Measurements from ENCODE around the gene NPAS2.

DNA sequence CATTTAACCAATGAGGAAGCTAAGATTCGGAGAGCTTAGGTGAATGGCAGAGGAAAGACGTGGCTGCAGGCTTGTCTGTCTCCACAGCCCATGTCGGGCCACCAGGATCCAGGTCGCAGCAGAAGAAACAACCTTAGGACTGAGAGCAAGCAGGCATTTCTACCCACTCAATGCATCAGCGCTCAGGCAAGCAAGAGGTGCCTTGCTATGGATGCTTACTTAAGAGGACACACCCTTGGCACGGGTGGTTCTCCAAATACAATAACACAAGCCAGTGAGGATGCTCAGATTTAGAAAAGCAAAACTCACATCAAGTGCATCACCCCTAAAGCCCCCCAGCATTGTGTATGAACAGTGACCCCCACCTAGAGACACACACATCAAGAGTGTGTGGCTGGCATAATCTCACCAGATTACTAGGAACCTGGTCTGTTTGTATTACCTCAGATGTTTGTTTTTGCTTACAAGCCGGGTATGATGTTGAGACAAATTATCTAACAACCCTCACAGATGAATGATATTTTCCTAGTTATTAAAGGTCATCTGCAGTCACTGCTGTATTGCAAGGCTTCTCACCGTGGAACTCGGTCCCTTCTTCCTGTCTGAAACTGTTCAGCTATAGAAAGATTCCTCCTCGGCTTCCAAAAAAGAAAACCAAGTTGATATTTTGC, 34.2 kb upstream of the NPAS2 start:
- TF ChIP-seq, protein P1, sequence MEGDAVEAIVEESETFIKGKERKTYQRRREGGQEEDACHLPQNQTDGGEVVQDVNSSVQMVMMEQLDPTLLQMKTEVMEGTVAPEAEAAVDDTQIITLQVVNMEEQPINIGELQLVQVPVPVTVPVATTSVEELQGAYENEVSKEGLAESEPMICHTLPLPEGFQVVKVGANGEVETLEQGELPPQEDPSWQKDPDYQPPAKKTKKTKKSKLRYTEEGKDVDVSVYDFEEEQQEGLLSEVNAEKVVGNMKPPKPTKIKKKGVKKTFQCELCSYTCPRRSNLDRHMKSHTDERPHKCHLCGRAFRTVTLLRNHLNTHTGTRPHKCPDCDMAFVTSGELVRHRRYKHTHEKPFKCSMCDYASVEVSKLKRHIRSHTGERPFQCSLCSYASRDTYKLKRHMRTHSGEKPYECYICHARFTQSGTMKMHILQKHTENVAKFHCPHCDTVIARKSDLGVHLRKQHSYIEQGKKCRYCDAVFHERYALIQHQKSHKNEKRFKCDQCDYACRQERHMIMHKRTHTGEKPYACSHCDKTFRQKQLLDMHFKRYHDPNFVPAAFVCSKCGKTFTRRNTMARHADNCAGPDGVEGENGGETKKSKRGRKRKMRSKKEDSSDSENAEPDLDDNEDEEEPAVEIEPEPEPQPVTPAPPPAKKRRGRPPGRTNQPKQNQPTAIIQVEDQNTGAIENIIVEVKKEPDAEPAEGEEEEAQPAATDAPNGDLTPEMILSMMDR (optimal IDR thresholded peaks at IDR 0.05 in 1 of 3, IDR thresholded peaks at IDR 0.05 in 1 of 3, conservative IDR thresholded peaks at IDR 0.05 in 1 of 3; ENCODE audit: extremely low read depth in 1 of 3, insufficient read depth in 2 of 3, low read length in 3 of 3), result no peak
- no peak for TF ChIP-seq EZH2 (IDR thresholded peaks at IDR 0.05; ENCODE audit: low read length)

Data from keratinocyte (primary cell).